ENCODE data around the gene TBC1D23.
"Not testable (repeated sequence)": the region's sequence is repeated elsewhere in the genome, so short reads cannot be mapped to it uniquely, and the experiment has no call there.

Gene TBC1D23

DNA sequence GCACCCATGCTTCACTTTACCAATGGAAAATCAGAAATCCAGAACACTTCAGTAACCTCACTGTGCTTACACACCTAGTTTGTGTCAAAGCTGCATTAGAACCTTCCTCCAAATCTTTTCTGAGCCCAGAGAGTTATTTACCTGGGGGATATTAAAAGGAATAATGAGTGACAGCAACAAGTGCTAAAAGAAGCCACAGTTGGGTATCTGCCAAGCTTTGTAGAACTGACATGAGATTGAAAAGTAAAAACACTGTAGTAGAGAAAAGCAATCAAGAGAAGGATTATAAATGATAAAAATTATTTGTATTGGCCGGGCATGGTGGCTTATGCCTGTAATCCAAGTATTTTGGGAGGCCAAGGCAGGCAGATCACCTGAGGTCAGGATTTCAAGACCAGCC is 8.8 kb upstream of the TBC1D23 start:
- no peak for DNase-seq (ENCODE audit: low read depth)
- no peak overlapping the region for H3K4me3 ChIP-seq (ENCODE audit: control insufficient read depth, low read depth, low read length)
- TF ChIP-seq, protein P1, sequence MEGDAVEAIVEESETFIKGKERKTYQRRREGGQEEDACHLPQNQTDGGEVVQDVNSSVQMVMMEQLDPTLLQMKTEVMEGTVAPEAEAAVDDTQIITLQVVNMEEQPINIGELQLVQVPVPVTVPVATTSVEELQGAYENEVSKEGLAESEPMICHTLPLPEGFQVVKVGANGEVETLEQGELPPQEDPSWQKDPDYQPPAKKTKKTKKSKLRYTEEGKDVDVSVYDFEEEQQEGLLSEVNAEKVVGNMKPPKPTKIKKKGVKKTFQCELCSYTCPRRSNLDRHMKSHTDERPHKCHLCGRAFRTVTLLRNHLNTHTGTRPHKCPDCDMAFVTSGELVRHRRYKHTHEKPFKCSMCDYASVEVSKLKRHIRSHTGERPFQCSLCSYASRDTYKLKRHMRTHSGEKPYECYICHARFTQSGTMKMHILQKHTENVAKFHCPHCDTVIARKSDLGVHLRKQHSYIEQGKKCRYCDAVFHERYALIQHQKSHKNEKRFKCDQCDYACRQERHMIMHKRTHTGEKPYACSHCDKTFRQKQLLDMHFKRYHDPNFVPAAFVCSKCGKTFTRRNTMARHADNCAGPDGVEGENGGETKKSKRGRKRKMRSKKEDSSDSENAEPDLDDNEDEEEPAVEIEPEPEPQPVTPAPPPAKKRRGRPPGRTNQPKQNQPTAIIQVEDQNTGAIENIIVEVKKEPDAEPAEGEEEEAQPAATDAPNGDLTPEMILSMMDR (conservative IDR thresholded peaks at IDR 0.05; ENCODE audit: control insufficient read depth, insufficient read depth, low read depth, low read length) = no peak

DNA sequence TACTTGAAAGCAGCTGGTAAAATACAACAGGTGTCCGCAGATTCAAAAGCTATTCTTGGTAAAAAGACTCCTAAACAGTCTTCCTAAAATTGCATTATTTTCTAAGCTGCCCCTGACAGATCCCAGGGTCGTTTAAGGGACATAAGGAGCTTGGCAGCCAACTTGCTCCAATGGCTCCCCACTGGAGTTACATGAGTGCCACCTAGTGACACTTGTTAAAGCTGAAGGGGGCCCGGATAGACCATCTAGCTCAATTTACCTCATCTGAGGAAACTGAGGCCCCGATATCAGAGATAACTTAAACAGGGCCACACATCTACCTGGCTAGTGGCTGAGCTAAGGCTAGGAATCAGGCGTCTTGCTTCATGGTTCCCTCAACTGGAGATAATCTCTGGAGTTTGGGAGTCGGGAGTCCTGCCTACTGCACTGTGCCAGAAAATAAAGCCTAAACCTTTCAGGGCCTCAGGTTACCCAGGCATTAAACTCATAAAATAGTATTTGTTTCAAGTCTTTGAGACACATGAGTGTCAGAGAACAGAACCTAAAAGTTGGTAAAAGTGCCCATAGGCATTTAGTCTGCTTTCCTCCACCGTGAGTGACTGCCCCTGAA is 6.5 kb upstream of the TBC1D23 start:
- DNase-seq (ENCODE audit: low read depth) = peak; percentile 77
- no peak overlapping the region for H3K4me3 ChIP-seq (ENCODE audit: control insufficient read depth, low read depth, low read length)
- TF ChIP-seq, protein P1 (conservative IDR thresholded peaks at IDR 0.05; ENCODE audit: control insufficient read depth, insufficient read depth, low read depth, low read length) = peak; percentile 82

DNA sequence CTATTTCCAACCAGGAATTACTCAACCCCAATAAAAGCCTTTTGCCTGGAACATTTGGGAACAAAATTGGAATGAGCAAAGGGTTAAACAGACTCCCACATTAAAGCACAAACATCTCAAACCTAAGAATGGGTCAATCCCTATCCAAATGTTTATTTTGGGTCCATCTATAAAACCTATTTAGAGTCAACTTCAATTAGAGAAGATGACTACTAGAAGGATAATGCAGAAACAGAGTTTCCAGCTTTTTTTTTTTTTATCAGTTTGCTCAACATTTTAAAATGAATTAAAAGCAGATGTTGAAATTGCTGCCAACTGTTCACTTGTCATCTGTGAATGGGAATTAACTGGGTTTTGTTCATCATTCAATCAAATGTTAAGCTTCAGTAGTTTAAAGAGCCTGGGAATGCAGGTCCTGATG is 4.1 kb upstream of the TBC1D23 start:
- TF ChIP-seq, protein P1 (conservative IDR thresholded peaks at IDR 0.05; ENCODE audit: control insufficient read depth, insufficient read depth, low read depth, low read length) = no peak
- DNase-seq (ENCODE audit: low read depth) = peak; percentile 88
- H3K4me3 ChIP-seq (ENCODE audit: control insufficient read depth, low read depth, low read length) = no peak overlapping the region

DNA sequence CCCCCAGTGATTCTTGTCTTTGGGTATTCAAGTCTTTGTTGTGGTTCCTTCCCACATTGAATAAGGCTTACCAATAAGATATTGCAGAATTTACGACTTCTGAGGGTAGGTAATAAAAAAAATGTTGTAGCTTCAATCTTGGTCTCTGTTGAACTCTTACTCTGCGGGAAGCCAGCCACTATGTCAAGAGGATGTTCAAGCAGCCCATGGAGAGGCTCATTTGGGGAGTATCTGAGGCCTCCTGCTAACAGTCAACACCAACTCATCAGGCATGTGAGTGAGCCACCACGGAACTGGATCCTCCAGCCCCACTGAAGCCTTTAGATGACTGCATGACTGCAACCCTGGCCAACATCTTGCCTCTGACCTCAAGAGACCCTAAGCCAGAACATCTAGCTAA is 3.2 kb upstream of the TBC1D23 start:
- DNase-seq (ENCODE audit: low read depth) = peak; percentile 98
- H3K4me3 ChIP-seq (ENCODE audit: control insufficient read depth, low read depth, low read length) = no peak overlapping the region
- TF ChIP-seq, protein P1 (conservative IDR thresholded peaks at IDR 0.05; ENCODE audit: control insufficient read depth, insufficient read depth, low read depth, low read length) = no peak

DNA sequence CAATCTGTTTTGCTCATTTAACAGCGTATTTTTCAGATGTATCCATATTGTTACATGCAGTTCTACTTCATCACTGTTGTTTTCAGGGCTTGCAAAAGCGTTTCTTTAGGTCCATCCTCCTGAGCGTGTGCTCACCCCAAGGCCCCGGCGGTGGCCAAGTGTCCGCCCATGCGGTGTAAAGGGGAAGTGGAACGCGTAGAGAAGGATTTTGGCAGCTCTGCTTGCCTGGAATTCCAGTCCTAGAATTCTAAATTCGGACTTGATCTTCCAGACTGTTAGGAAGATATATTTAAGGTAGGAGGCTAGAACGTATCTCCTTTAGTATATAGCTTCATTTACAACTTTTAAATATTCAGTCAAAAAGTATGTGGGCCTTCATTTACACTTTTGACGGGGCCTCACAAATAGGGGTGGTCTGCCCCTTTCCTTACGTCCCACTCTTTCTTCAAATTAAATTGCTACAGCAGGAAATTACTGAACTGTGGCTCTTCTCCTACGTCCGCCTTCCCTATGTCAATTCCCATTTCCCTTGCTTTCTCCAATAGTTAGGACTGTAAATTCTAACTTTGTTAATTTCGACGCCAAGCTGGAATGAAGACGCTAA is 609 bp upstream of the TBC1D23 start:
- peak; percentile 86 for DNase-seq (ENCODE audit: low read depth)
- TF ChIP-seq, protein P1 (conservative IDR thresholded peaks at IDR 0.05; ENCODE audit: control insufficient read depth, insufficient read depth, low read depth, low read length) = peak; percentile 24
- H3K4me3 ChIP-seq (ENCODE audit: control insufficient read depth, low read depth, low read length) = peak overlapping the region; percentile 44

DNA sequence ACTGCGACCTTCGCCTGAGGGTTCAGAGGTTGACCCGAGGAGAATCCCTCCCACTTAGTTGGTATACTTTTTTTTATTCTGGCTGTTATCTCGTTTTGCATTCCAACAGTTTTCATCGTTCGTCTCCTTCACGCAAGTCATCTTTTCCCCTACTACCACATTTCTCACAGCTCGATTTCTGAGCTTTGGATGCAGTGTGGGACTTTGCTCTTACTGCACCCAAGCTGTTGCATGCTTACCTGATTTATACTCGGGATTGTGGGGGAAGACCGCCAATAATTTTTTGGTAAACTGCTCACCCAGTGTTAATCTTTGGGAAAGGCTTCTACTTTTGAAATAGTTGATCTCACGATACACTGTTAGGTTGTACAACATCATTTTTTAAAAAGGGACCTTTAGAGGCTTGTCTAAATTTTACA is 702 bp downstream of the TBC1D23 start:
- DNase-seq (ENCODE audit: low read depth) = no peak
- peak overlapping the region; percentile 97 for H3K4me3 ChIP-seq (ENCODE audit: control insufficient read depth, low read depth, low read length)
- TF ChIP-seq, protein P1 (conservative IDR thresholded peaks at IDR 0.05; ENCODE audit: control insufficient read depth, insufficient read depth, low read depth, low read length) = no peak

DNA sequence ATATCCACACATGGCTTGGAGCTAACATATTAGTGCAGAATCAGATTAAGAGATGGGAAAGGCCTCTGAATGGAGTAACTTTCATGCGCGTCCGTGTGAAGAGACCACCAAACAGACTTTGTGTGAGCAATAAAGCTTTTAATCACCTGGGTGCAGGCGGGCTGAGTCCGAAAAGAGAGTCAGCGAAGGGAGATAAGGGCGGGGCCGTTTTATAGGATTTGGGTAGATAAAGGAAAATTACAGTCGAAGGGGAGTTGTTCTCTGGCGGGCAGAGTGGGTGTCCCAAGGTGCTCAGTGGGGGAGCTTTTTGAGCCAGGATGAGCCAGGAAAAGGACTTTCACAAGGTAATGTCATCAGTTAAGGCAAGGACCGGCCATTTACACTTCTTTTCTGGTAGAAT is 2.1 kb downstream of the TBC1D23 start:
- H3K4me3 ChIP-seq (ENCODE audit: control insufficient read depth, low read depth, low read length) = peak overlapping the region; percentile 32
- DNase-seq (ENCODE audit: low read depth) = not testable (repeated sequence)

All from fibroblast of mammary gland (primary cell).